ENCODE measurements around the gene DMKN.

The DMKN gene

DNA sequence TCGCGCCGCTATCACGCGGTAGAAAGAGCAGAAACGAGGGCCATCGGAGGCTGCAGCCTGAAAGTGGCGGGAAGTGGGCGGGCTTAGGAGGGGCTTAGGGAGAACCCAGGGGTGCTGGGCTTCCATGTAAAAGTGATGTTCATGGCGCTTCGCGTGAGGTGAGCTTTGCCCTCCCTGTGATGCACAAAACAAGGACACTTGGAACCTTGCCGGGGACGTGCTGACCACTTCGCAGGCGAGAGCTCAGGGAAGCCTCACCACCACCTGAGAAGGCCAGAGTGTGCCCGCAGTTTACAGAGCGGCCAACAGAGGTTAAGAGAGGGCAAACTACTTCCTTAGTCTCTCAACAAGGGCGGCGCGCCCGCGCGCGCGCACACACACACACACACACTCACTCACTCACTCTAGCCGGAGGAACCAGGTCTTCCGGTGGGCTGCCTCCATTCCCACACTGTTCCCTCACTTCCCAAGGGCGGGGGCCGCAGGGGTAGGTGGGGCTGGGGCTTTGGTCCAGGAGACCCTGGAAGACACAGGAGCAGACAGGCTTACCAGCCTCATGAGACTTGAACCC is 20.5 kb upstream of the DMKN start:
- Histone ChIP-seq H3K4me1 (peaks cover 14 to 28% (median 20%) of the 10 kb centered on the region in 10 experiments), H3K27me3 (peaks cover 0 to 23% (median 17%) of the 10 kb centered on the region in 11 experiments; a peak in 14 of 22 replicates), H3K4me3 (no peak overlapping the region), H4K20me1 (peaks cover 0 to 6% (median 0%) of the 10 kb centered on the region in 11 experiments; a peak in 3 of 22 replicates), H3K4me2 (peak overlapping the region; percentile 2 to 83 (median 37); a peak in 16 of 22 replicates), H3K9ac (no peak overlapping the region), H3K27ac (peak overlapping the region in 1 of 11 experiments; percentile 18; a peak in 2 of 22 replicates), H3K36me3 (no peaks in the 10 kb centered on the region), H3K9me3 (replicated peaks in 1 of 11) (no peaks in the 10 kb centered on the region)
- no peak for TF ChIP-seq Cebpa-rat (IDR thresholded peaks at IDR 0.05)

DNA sequence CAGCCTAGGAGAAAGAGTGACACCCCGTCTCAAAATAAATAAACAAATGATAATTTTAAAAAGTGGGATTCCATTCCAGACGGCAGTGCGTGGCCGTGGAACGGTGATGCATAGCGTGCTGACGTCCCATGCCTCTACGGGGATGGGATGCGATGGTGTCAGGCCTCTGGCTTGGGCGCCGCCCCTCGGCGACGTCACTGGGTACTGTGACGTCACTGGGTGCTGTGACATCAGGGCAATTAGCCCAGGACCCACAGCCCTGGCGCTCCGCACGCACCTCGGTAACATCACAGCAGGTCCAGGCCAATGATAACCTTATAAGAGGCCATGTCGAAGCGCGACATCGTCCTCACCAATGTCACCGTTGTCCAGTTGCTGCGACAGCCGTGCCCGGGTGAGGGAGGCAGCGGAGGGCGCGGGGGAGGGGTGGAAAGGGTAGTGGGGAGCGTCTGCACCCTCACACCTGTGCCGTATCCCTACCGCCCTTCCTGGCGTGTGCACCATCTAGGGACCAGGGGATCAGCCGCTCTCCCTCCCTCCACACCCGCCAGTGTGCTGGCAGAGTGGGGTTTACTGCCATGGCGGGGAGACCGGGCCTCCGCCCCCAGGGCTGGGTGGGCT is 19.9 kb upstream of the DMKN start, which contains the start of gene GAPDHS:
Gene GAPDHS (plus strand): TSS at position 256 of the 621 bp plus-strand sequence. CDS start 72 bp downstream, at position 328.
- Histone ChIP-seq H3K9ac (no peak within 1 kb of the TSS), H3K36me3 (no peaks in the 10 kb centered on the region), H3K27ac (peak within 1 kb of the TSS in 2 of 11 experiments; percentile 23 to 31; a peak in 2 of 22 replicates), H3K27me3 (peaks cover 0 to 23% (median 17%) of the 10 kb centered on the region in 11 experiments; a peak in 14 of 22 replicates), H3K9me3 (replicated peaks in 1 of 11) (no peaks in the 10 kb centered on the region), H3K4me3 (no peak within 1 kb of the TSS), H4K20me1 (peaks cover 0 to 4% (median 0%) of the 10 kb centered on the region in 11 experiments; a peak in 2 of 22 replicates), H3K4me1 (peaks cover 19 to 33% (median 24%) of the 10 kb centered on the region in 10 experiments), H3K4me2 (peak within 1 kb of the TSS; percentile 2 to 83 (median 37); a peak in 16 of 22 replicates)
- TF ChIP-seq Cebpa-rat (IDR thresholded peaks at IDR 0.05) = no peak

DNA sequence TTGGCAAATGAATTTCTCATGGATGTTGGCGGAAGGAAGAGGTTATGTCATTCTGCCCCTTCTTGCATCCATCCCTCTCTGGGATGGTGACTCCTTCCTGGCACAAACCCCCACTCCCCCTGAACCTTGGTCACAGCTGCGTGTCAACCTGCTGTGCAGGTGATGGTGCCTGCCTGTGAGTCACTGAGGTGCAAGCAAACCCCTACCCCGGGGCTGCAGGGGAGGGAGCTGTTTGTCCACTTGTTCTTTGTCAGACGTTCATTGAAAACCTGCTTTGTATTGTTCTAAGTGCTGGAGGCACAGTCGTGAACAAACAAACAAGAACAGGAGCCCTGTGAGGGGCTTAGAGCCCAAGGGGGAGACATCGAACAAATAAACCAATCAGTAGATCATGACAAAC is 17.8 kb upstream of the DMKN start:
- Histone ChIP-seq H3K4me1 (peaks cover 19 to 37% (median 25%) of the 10 kb centered on the region in 10 experiments), H3K9ac (no peak overlapping the region), H4K20me1 (peaks cover 0 to 4% (median 0%) of the 10 kb centered on the region in 11 experiments; a peak in 2 of 22 replicates), H3K27me3 (peaks cover 0 to 23% (median 17%) of the 10 kb centered on the region in 11 experiments; a peak in 14 of 22 replicates), H3K4me3 (no peak overlapping the region), H3K27ac (no peak overlapping the region), H3K9me3 (replicated peaks in 1 of 11) (no peaks in the 10 kb centered on the region), H3K4me2 (no peak overlapping the region), H3K36me3 (no peaks in the 10 kb centered on the region)
- no peak for TF ChIP-seq Cebpa-rat (IDR thresholded peaks at IDR 0.05)

DNA sequence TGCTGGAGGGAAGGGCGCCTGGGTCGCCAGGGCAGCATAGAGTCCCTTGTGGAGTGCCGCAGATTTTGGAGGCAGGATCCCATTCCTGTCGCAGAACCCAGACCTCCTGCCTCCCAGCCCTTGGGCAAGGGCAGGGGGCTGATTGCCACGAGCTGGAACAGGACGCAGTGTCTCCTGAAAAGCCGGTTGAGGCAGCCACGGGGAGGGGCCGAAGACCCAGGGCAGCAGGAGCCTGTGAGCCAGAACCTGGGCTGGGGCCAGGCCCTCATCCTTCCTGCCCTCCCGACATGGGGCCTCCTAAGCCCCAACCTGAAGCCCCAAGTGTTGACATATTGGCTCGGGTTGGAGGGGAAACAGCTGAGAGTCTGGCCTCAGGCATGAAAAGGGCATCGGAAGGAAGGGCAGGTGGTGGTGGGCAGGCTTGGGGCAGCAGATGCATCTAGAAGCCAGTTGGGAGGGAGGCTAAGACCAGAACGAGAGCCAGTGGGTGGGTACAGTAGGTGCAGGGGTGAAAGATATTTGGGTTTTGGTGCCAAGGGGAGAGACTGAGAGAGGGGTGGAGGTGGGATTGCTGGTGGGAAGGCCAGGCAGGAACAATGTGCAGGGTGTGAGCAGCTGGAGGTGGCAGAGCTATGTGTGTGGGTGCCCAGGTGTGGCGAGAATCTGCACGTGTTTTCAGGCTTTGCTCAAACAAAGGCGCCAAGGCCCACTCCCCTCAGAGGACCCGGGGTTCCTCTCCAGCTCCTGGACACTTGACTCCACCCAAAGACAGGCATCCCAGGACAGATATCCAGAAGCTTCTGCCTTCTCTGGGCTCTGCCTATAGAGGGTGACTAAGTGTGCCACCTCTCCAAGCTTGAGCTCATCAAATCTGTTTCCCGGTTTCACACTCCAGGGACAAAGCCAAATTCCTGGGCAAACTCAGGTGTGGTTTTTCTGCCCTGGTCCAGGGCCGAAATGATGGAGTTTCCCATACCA is 16.1 kb upstream of the DMKN start:
- TF ChIP-seq Cebpa-rat (IDR thresholded peaks at IDR 0.05) = no peak
- Histone ChIP-seq H3K27ac (no peak overlapping the region), H4K20me1 (peaks cover 0 to 4% (median 0%) of the 10 kb centered on the region in 11 experiments; a peak in 1 of 22 replicates), H3K9me3 (replicated peaks in 1 of 11) (no peaks in the 10 kb centered on the region), H3K9ac (peak overlapping the region in 2 of 11 experiments; percentile 24 to 29; a peak in 2 of 22 replicates), H3K27me3 (peaks cover 0 to 21% (median 14%) of the 10 kb centered on the region in 11 experiments; a peak in 14 of 22 replicates), H3K36me3 (no peaks in the 10 kb centered on the region), H3K4me2 (peak overlapping the region in 9 of 11 experiments; percentile 30 to 71 (median 61); a peak in 17 of 22 replicates), H3K4me1 (peaks cover 19 to 37% (median 25%) of the 10 kb centered on the region in 10 experiments), H3K4me3 (no peak overlapping the region)

DNA sequence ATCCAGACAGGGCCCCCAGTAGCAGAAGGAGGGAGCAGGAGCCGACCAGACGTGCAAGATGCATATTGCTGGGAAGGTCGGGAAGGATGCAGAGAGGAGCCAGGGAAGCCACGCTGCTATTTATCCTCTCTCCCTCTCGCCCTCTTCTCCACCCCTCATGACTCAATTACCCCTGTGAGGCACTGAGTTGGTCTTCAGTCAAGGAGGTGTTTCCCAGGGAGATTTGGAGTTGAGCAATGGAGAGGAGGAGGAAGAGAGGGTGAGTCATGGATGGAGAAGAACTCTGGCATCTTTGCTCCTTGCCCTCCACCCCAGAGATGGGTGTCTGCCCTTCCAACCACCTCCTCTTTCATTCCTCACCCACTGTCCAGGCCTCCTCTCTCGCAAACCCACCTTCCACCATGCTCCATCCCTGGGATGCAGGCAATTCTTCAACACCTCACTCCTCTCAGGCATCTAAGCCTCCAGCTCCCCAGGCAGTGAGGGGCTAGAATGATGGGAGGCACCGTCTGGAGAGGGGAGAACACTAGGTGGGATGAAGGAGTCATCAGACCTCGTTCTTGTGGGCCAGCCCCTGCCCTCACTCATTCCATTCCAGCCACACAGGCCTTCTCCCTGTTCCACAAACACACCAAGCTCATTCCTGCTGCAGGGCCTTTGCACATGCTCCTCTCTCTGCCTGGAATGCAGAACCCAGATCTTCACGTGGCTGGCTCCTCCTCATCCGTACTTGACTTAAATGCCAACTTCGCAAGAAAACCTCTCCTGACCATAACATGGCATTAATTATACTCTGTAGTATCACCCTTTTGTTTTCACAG is 15.0 kb upstream of the DMKN start, which contains the start of gene SBSN:
Gene SBSN (minus strand): TSS at position 94 of the 821 bp plus-strand sequence. CDS start 30 bp downstream, at position 64.
- Histone ChIP-seq H3K4me3 (no peak within 1 kb of the TSS), H3K4me1 (peaks cover 11 to 27% (median 20%) of the 10 kb centered on the region in 10 experiments), H3K27me3 (peaks cover 0 to 10% (median 4%) of the 10 kb centered on the region in 11 experiments; a peak in 12 of 22 replicates), H3K4me2 (peak within 1 kb of the TSS; percentile 24 to 71 (median 58); a peak in 21 of 22 replicates), H3K9me3 (replicated peaks in 1 of 11) (no peaks in the 10 kb centered on the region), H3K9ac (peak within 1 kb of the TSS in 2 of 11 experiments; percentile 24 to 29; a peak in 2 of 22 replicates), H3K36me3 (no peaks in the 10 kb centered on the region), H4K20me1 (no peaks in the 10 kb centered on the region), H3K27ac (no peak within 1 kb of the TSS)
- no peak for TF ChIP-seq Cebpa-rat (IDR thresholded peaks at IDR 0.05)

- TF ChIP-seq Cebpa-rat (IDR thresholded peaks at IDR 0.05) = no peak
Observed at GRCh38 chr19:35525873-35526272, 12.4 kb upstream of the DMKN start.

GRCh38 chr19:35524181-35524837 is 10.9 kb upstream of the DMKN start:
- H3K9me3 ChIP-seq (replicated peaks in 1 of 11) = no peaks in the 10 kb centered on the region

More at GRCh38 chr19:35525873-35526272, 12.4 kb upstream of the DMKN start:
- Histone ChIP-seq H3K9me3 (replicated peaks in 1 of 11) (no peaks in the 10 kb centered on the region), H3K4me2 (no peak overlapping the region), H3K36me3 (no peaks in the 10 kb centered on the region), H3K27ac (no peak overlapping the region), H3K4me1 (peaks cover 5 to 25% (median 15%) of the 10 kb centered on the region in 10 experiments; a peak in 16 of 20 replicates), H3K4me3 (no peak overlapping the region), H3K27me3 (no peaks in the 10 kb centered on the region), H3K9ac (no peak overlapping the region), H4K20me1 (no peaks in the 10 kb centered on the region)

More at GRCh38 chr19:35524181-35524837, 10.9 kb upstream of the DMKN start:
- Histone ChIP-seq H3K27me3 (no peaks in the 10 kb centered on the region), H3K27ac (no peak overlapping the region), H3K9ac (no peak overlapping the region), H3K36me3 (no peaks in the 10 kb centered on the region), H3K4me1 (peaks cover 5 to 17% (median 11%) of the 10 kb centered on the region in 10 experiments; a peak in 16 of 20 replicates), H3K4me2 (no peak overlapping the region), H3K4me3 (no peak overlapping the region), H4K20me1 (no peaks in the 10 kb centered on the region)
- no peak for TF ChIP-seq Cebpa-rat (IDR thresholded peaks at IDR 0.05)

All from BLaER1 treated with 17β-estradiol and CSF1 and Interleukin-3, amounts not matched to agents 10 nM and 100 nM (cell line).